HepG2 (cell line): ENCODE results near the gene OR5K2. TPM values are rescaled to one million over a fixed set of nuclear protein-coding genes. Genes with fewer than 3 reads are reported as not detected.

Experiments
- EEA1 ChIP-seq: sonication (generic); formaldehyde crosslinking; IDR thresholded peaks from 2 replicates; pipeline ENCODE4 v1.5.1; 2020; ENCODE audit warnings: mild to moderate bottlenecking, missing genetic modification reagents, borderline replicate concordance
- GATA4 ChIP-seq: sonication (generic); IDR thresholded peaks from 2 replicates; pipeline ENCODE4 v1.6.1; 2016; ENCODE audit warnings: antibody characterized with exemption, low read depth, borderline replicate concordance
- KLF9 ChIP-seq: IDR thresholded peaks from 2 replicates; pipeline ENCODE4 v1.6.1; 2016; ENCODE audit warnings: low read depth
- MED1 ChIP-seq: sonication (generic); formaldehyde crosslinking; IDR thresholded peaks from 2 replicates; pipeline ENCODE4 v1.4.0; 2020; ENCODE audit warnings: missing genetic modification reagents
- MTA3 ChIP-seq: sonication (generic); formaldehyde crosslinking; IDR thresholded peaks from 2 replicates; pipeline ENCODE4 v1.4.0; 2020; ENCODE audit warnings: missing genetic modification reagents
- NR2C2 ChIP-seq: sonication (generic); formaldehyde crosslinking; IDR thresholded peaks from 2 replicates; pipeline ENCODE4 v1.4.0; 2020; ENCODE audit warnings: missing genetic modification reagents, mild to moderate bottlenecking, moderate library complexity, borderline replicate concordance
- TBX2 ChIP-seq: sonication (generic); formaldehyde crosslinking; IDR thresholded peaks from 2 replicates; pipeline ENCODE4 v1.5.0; 2020; ENCODE audit warnings: missing genetic modification reagents, mild to moderate bottlenecking, borderline replicate concordance
- TCF7L2 ChIP-seq: IDR thresholded peaks from 2 replicates; pipeline ENCODE4 v1.6.1; 2011; ENCODE audit warnings: mild to moderate bottlenecking, low read depth, low read length, moderate library complexity
- ZKSCAN5 ChIP-seq: sonication (generic); formaldehyde crosslinking; IDR thresholded peaks from 2 replicates; pipeline ENCODE4 v1.5.1; 2020; ENCODE audit warnings: mild to moderate bottlenecking, missing genetic modification reagents
- ZNF12 ChIP-seq: sonication (generic); formaldehyde crosslinking; IDR thresholded peaks from 2 replicates; pipeline ENCODE4 v1.5.0; 2020; ENCODE audit warnings: missing genetic modification reagents
- ZNF788 ChIP-seq: sonication (generic); formaldehyde crosslinking; IDR thresholded peaks from 2 replicates; pipeline ENCODE4 v1.5.0; 2020; ENCODE audit warnings: mild to moderate bottlenecking, missing genetic modification reagents, borderline replicate concordance
- ZNF841 ChIP-seq: sonication (generic); formaldehyde crosslinking; IDR thresholded peaks from 2 replicates; pipeline ENCODE4 v1.8.1; 2023; ENCODE audit warnings: missing genetic modification reagents, borderline replicate concordance
- polyA plus RNA-seq, 8 experiments: library from polyadenylated mRNA; depleted of rRNA in 3 of 8; stranded (reverse) in 7 of 8; unstranded in 1 of 8; fragments of >200 nt; fragmentation: Illumina TruSeq in 4 of 8; extraction: Trizol in 4 of 8; gene quantifications; 2 replicates each; pipeline versions ENCODE4 v1.2.1 to v1.2.3, GENCODE V29; 2011 to 2016; ENCODE audit warnings: low read depth in 4 of 8, missing spikeins in 1 of 8, mixed read lengths in 1 of 8; ENCODE audit not compliant: insufficient read depth in 1 of 8
- total RNA-seq, 5 experiments: library from RNA; depleted of rRNA; stranded (reverse); fragments of >200 nt; fragmentation: Illumina TruSeq; extraction: Trizol; gene quantifications; 2 replicates each; pipeline ENCODE4 v1.2.3, GENCODE V29; 2016; ENCODE audit warnings: low read depth in 1 of 5
- TF ChIP-seq, protein P1 (sequence below): sonication (generic); formaldehyde crosslinking; IDR thresholded peaks from 2 replicates; pipeline ENCODE4 v1.5.1; 2020; ENCODE audit warnings: mild to moderate bottlenecking, missing genetic modification reagents
- TF ChIP-seq, protein P2 (sequence below): sonication (generic); formaldehyde crosslinking; IDR thresholded peaks from 2 replicates; pipeline ENCODE4 v1.4.0; 2020; ENCODE audit warnings: mild to moderate bottlenecking, missing genetic modification reagents
- TF ChIP-seq, protein P3 (sequence below): sonication (generic); formaldehyde crosslinking; IDR thresholded peaks from 2 replicates; pipeline ENCODE4 v1.4.0; 2020; ENCODE audit warnings: missing genetic modification reagents, borderline replicate concordance
- TF ChIP-seq, protein P4 (sequence below): sonication (generic); formaldehyde crosslinking; IDR thresholded peaks from 2 replicates; pipeline ENCODE4 v1.4.0; 2020; ENCODE audit warnings: missing genetic modification reagents
- TF ChIP-seq, protein P5 (sequence below): sonication (generic); formaldehyde crosslinking; IDR thresholded peaks from 2 replicates; pipeline ENCODE4 v1.8.1; 2023; ENCODE audit warnings: mild to moderate bottlenecking, moderate library complexity, missing genetic modification reagents

The OR5K2 gene
- total and polyA plus RNA-seq, 2 of the 13 experiments (the other 11 are each of a cell fraction or from before 2014, with no cell fraction given), result not detected

DNA sequence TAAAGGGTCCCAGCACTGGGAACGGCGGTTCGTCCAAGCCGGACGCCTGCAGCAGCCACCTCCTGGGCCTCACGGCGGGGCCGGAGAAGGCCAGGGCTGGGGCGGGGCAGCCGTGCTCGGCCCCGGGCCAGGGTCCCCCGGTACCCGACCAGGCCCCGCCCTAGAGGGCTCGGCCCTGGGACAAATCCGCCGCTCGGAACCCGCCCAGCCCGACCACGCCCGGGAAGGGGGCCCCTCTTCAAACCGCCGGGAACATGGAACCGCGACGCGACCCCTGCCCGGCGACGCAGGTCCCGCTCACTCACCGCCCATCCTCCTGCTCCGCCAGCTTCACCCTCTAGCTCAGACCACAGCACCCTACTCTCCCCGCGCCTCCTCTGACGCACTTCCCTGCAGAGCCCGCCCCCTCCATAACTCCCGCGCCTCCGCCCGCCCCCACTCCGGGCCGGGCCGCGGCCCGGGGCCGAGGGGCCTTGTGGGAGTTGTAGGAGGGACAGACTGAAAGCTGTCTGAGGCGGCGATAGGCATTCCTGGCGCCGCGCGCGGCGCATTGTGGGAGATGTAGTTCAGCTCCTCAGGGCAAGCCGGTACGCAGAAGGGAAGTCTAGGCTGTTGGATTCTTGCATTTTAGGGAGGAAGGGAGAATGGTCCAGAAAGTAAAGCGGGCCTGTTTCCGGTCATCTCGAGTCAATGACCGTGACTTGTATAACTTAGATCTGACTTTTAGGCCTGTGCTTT lies 25.2 kb downstream of the OR5K2 start, which contains the start of gene CLDND1 (continued):
- TF ChIP-seq, protein P1, sequence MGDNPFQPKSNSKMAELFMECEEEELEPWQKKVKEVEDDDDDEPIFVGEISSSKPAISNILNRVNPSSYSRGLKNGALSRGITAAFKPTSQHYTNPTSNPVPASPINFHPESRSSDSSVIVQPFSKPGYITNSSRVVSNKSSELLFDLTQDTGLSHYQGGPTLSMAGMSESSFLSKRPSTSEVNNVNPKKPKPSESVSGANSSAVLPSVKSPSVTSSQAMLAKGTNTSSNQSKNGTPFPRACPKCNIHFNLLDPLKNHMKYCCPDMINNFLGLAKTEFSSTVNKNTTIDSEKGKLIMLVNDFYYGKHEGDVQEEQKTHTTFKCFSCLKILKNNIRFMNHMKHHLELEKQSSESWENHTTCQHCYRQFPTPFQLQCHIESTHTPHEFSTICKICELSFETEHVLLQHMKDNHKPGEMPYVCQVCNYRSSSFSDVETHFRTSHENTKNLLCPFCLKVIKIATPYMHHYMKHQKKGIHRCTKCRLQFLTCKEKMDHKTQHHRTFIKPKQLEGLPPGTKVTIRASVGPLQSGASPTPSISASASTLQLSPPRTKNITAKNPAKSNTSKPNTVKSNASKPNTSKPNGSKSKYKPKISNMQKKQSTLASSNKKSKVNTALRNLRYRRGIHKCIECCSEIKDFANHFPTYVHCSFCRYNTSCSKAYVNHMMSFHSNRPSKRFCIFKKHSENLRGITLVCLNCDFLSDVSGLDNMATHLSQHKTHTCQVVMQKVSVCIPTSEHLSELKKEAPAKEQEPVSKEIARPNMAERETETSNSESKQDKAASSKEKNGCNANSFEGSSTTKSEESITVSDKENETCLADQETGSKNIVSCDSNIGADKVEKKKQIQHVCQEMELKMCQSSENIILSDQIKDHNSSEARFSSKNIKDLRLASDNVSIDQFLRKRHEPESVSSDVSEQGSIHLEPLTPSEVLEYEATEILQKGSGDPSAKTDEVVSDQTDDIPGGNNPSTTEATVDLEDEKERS, result no peak
- peak; percentile 68 for TF ChIP-seq NR2C2 (CRISPR knock-in tag)
- no peak for TF ChIP-seq MTA3 (CRISPR knock-in tag)
- TF ChIP-seq MED1 (CRISPR knock-in tag), result peak; percentile 36; the same call in 1 of the 2 replicates
- TF ChIP-seq TCF7L2, result no peak
- TF ChIP-seq, protein P2, sequence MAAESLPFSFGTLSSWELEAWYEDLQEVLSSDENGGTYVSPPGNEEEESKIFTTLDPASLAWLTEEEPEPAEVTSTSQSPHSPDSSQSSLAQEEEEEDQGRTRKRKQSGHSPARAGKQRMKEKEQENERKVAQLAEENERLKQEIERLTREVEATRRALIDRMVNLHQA, result no peak
- peak; percentile 40; the same call in 1 of the 2 replicates for TF ChIP-seq ZNF788
- no peak for TF ChIP-seq ZNF841 (CRISPR knock-in tag)
- peak; percentile 60; the same call in 1 of the 2 replicates for TF ChIP-seq TBX2 (CRISPR knock-in tag)
- peak; percentile 75; the same call in 1 of the 2 replicates for TF ChIP-seq EEA1 (CRISPR knock-in tag)
- TF ChIP-seq KLF9 (CRISPR knock-in tag), result no peak
- TF ChIP-seq ZNF12 (CRISPR knock-in tag), result no peak
- TF ChIP-seq, protein P3, sequence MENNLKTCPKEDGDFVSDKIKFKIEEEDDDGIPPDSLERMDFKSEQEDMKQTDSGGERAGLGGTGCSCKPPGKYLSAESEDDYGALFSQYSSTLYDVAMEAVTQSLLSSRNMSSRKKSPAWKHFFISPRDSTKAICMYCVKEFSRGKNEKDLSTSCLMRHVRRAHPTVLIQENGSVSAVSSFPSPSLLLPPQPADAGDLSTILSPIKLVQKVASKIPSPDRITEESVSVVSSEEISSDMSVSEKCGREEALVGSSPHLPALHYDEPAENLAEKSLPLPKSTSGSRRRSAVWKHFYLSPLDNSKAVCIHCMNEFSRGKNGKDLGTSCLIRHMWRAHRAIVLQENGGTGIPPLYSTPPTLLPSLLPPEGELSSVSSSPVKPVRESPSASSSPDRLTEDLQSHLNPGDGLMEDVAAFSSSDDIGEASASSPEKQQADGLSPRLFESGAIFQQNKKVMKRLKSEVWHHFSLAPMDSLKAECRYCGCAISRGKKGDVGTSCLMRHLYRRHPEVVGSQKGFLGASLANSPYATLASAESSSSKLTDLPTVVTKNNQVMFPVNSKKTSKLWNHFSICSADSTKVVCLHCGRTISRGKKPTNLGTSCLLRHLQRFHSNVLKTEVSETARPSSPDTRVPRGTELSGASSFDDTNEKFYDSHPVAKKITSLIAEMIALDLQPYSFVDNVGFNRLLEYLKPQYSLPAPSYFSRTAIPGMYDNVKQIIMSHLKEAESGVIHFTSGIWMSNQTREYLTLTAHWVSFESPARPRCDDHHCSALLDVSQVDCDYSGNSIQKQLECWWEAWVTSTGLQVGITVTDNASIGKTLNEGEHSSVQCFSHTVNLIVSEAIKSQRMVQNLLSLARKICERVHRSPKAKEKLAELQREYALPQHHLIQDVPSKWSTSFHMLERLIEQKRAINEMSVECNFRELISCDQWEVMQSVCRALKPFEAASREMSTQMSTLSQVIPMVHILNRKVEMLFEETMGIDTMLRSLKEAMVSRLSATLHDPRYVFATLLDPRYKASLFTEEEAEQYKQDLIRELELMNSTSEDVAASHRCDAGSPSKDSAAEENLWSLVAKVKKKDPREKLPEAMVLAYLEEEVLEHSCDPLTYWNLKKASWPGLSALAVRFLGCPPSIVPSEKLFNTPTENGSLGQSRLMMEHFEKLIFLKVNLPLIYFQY (CRISPR knock-in tag), result peak; percentile 99
- TF ChIP-seq ZKSCAN5 (CRISPR knock-in tag), result no peak
- TF ChIP-seq, protein P4, sequence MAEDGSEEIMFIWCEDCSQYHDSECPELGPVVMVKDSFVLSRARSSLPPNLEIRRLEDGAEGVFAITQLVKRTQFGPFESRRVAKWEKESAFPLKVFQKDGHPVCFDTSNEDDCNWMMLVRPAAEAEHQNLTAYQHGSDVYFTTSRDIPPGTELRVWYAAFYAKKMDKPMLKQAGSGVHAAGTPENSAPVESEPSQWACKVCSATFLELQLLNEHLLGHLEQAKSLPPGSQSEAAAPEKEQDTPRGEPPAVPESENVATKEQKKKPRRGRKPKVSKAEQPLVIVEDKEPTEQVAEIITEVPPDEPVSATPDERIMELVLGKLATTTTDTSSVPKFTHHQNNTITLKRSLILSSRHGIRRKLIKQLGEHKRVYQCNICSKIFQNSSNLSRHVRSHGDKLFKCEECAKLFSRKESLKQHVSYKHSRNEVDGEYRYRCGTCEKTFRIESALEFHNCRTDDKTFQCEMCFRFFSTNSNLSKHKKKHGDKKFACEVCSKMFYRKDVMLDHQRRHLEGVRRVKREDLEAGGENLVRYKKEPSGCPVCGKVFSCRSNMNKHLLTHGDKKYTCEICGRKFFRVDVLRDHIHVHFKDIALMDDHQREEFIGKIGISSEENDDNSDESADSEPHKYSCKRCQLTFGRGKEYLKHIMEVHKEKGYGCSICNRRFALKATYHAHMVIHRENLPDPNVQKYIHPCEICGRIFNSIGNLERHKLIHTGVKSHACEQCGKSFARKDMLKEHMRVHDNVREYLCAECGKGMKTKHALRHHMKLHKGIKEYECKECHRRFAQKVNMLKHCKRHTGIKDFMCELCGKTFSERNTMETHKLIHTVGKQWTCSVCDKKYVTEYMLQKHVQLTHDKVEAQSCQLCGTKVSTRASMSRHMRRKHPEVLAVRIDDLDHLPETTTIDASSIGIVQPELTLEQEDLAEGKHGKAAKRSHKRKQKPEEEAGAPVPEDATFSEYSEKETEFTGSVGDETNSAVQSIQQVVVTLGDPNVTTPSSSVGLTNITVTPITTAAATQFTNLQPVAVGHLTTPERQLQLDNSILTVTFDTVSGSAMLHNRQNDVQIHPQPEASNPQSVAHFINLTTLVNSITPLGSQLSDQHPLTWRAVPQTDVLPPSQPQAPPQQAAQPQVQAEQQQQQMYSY (CRISPR knock-in tag), result no peak
- no peak for TF ChIP-seq GATA4
- TF ChIP-seq, protein P5, sequence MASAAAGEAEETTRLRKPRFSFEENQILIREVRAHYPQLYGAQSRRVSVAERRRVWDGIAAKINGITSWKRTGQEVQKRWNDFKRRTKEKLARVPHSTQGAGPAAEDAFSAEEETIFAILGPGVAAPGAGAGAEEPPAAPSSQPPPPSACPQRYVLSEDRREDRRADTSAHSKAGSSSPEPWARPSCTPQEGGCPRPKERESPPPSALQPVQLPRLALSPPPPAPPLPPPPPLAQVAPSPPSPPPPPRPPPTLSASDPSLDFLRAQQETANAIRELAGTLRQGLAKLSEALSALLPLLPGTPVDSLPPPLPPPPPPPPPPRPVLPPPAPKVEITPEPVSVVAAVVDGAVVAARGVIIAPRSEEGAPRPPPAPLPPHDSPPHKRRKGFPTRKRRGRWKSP (CRISPR knock-in tag), result peak; percentile 49; the same call in 1 of the 2 replicates
